ENCODE data around the gene CHRM4. TPM values are rescaled to one million over a fixed set of nuclear protein-coding genes. Genes with fewer than 3 reads are reported as not detected.

The CHRM4 gene
- total RNA-seq, 1 experiment from 2014 or later = 1.1 TPM

DNA sequence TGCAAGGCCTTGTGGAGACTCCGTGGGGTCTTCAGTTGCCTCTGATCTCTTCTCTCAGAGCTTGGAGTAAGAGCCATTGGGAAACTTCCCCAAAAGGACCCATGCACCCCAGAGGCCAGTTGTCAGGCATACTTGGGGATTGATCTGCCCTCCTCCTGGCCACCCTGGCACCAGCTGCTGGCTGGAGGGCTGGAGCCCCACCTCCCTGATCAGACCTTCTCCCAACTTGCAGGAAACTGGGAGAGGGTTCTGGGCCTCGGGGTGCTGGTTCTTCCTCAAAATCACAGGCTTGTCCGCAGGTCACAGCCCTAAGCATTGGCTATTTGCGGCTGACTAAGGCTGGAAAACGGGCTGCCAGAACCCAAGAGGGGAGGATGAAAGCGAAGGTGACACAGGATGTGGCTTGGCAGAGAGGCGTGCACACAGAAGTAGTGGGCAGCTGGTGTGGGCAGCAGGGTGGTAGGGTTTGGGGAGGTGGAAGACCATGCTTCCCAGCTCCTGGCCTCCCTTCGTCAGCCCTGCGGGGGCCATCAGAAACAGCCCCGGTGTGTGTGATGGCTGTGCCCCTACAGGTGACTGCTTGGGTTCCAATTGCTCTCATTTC lies 45.6 kb downstream of the CHRM4 start:
- H2AFZ ChIP-seq (ENCODE audit: low read depth, low read length, poor library complexity, severe bottlenecking) = no peak overlapping the region
- RAD21 ChIA-PET (ENCODE audit: low non-redundant PET in 1 of 2, low total read pairs in 2 of 2, uncharacterized antibody in 2 of 2, unreplicated experiment in 2 of 2) = no interaction called here

DNA sequence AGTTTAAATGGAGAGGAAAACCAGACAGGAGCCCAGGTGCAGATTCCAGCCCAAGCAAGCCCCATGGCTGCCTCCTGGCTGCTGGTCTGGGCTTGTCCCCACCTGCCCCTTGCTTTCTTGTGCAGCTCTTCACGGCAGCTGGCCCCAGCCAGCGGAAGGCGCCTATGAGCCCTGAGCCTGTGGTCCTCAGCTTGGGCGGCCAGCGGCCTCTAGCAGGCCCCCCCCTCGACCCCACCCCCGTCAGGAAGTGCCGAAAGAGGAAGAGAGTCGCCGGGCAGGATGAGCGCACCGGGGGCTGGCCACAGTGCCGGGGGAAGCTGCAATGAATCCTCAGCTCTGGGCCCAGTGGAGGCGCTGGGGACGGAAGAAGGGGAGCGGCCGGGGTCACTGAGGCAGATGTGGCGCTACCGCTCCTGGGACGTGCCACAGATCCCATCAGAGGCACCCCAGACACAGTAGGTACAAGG lies 46.4 kb downstream of the CHRM4 start:
- Histone ChIP-seq H4K20me1 (ENCODE audit: insufficient read depth) (no peaks in the 10 kb centered on the region), H3K9me2 (ENCODE audit: insufficient read depth) (no peaks in the 10 kb centered on the region), H3K4me2 (ENCODE audit: low read length) (no peak overlapping the region), H3K4me3 (replicated peaks in 1 of 2; ENCODE audit: low read depth in 1 of 2, low read length in 2 of 2) (no peak overlapping the region), H3K36me3 (ENCODE audit: control insufficient read depth in 1 of 2, insufficient read depth in 2 of 2, low read length in 2 of 2) (no peaks in the 10 kb centered on the region), H3K9me3 (ENCODE audit: control insufficient read depth in 1 of 2, insufficient read depth in 1 of 2, low read depth in 1 of 2, low read length in 2 of 2) (no peaks in the 10 kb centered on the region), H3K27ac (ENCODE audit: low read depth, low read length) (no peak overlapping the region), H3K79me2 (ENCODE audit: insufficient read depth, low read length) (peaks cover 26% of the 10 kb centered on the region), H3K4me1 (ENCODE audit: control insufficient read depth in 1 of 2, insufficient read depth in 2 of 2, low read length in 2 of 2) (peaks cover 14 to 22% of the 10 kb centered on the region in 2 experiments; a peak in 3 of 4 replicates), H3K9ac (ENCODE audit: low read length) (no peak overlapping the region), H2AFZ (ENCODE audit: low read depth, low read length, poor library complexity, severe bottlenecking) (no peak overlapping the region), H3K27me3 (ENCODE audit: insufficient read depth, low read length) (no peaks in the 10 kb centered on the region)
- ATAC-seq (no peak), DNase-seq (ENCODE audit: low read depth, low spot score) (no peak)
- ChIA-PET POLR2A (no interaction called here), RAD21 (ENCODE audit: low non-redundant PET in 1 of 2, low total read pairs in 2 of 2, uncharacterized antibody in 2 of 2, unreplicated experiment in 2 of 2) (no interaction called here), CTCF (interaction anchor here (1.2 kb wide), 1 partner anchor 35 kb away, joined by 4 read pairs; no protein-coding TSS in a partner anchor)
- BruUV-seq (replicated peaks) = no TSS peak
- intact Hi-C loops (cut with micrococcal nuclease) = no loop called here
- TF ChIP-seq, protein P1, sequence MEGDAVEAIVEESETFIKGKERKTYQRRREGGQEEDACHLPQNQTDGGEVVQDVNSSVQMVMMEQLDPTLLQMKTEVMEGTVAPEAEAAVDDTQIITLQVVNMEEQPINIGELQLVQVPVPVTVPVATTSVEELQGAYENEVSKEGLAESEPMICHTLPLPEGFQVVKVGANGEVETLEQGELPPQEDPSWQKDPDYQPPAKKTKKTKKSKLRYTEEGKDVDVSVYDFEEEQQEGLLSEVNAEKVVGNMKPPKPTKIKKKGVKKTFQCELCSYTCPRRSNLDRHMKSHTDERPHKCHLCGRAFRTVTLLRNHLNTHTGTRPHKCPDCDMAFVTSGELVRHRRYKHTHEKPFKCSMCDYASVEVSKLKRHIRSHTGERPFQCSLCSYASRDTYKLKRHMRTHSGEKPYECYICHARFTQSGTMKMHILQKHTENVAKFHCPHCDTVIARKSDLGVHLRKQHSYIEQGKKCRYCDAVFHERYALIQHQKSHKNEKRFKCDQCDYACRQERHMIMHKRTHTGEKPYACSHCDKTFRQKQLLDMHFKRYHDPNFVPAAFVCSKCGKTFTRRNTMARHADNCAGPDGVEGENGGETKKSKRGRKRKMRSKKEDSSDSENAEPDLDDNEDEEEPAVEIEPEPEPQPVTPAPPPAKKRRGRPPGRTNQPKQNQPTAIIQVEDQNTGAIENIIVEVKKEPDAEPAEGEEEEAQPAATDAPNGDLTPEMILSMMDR (IDR thresholded peaks at IDR 0.05 in 2 of 3, conservative IDR thresholded peaks at IDR 0.05 in 1 of 3; ENCODE audit: borderline replicate concordance in 1 of 3, insufficient read depth in 1 of 3, low read depth in 2 of 3, low read length in 2 of 3) = no peak
- TF ChIP-seq YY1 (IDR thresholded peaks at IDR 0.05; ENCODE audit: extremely low read depth, insufficient replicate concordance, low read depth, low read length) (no peak), SIN3A (IDR thresholded peaks at IDR 0.05; ENCODE audit: low read depth) (no peak), FOSL1 (IDR thresholded peaks at IDR 0.05; ENCODE audit: low read depth) (no peak), ELF1 (IDR thresholded peaks at IDR 0.05; ENCODE audit: borderline replicate concordance, low read depth) (no peak), POLR2AphosphoS5 (IDR thresholded peaks at IDR 0.05; ENCODE audit: low read depth, low read length) (no peak), CEBPB (IDR thresholded peaks at IDR 0.05; ENCODE audit: low read depth) (no peak), EGR1 (IDR thresholded peaks at IDR 0.05; ENCODE audit: low read depth) (no peak)
- TF ChIP-seq, protein P2, sequence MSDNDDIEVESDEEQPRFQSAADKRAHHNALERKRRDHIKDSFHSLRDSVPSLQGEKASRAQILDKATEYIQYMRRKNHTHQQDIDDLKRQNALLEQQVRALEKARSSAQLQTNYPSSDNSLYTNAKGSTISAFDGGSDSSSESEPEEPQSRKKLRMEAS (IDR thresholded peaks at IDR 0.05) = no peak
- TF ChIP-seq, protein P3, sequence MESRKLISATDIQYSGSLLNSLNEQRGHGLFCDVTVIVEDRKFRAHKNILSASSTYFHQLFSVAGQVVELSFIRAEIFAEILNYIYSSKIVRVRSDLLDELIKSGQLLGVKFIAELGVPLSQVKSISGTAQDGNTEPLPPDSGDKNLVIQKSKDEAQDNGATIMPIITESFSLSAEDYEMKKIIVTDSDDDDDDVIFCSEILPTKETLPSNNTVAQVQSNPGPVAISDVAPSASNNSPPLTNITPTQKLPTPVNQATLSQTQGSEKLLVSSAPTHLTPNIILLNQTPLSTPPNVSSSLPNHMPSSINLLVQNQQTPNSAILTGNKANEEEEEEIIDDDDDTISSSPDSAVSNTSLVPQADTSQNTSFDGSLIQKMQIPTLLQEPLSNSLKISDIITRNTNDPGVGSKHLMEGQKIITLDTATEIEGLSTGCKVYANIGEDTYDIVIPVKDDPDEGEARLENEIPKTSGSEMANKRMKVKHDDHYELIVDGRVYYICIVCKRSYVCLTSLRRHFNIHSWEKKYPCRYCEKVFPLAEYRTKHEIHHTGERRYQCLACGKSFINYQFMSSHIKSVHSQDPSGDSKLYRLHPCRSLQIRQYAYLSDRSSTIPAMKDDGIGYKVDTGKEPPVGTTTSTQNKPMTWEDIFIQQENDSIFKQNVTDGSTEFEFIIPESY (IDR thresholded peaks at IDR 0.05; ENCODE audit: extremely low read depth, insufficient replicate concordance, low read length) = no peak

More for the DNA sequence above, 45.6 kb downstream of the CHRM4 start:
- no peaks in the 10 kb centered on the region for H3K9me2 ChIP-seq (ENCODE audit: insufficient read depth)
- H3K4me1 ChIP-seq (ENCODE audit: control insufficient read depth in 1 of 2, insufficient read depth in 2 of 2, low read length in 2 of 2) = peaks cover 14 to 22% of the 10 kb centered on the region in 2 experiments; a peak in 3 of 4 replicates
- no peak overlapping the region for H3K4me3 ChIP-seq (replicated peaks in 1 of 2; ENCODE audit: low read depth in 1 of 2, low read length in 2 of 2)
- no peaks in the 10 kb centered on the region for H4K20me1 ChIP-seq (ENCODE audit: insufficient read depth)
- no peaks in the 10 kb centered on the region for H3K36me3 ChIP-seq (ENCODE audit: control insufficient read depth in 1 of 2, insufficient read depth in 2 of 2, low read length in 2 of 2)
- H3K4me2 ChIP-seq (ENCODE audit: low read length) = no peak overlapping the region
- CTCF ChIA-PET = interaction anchor here (1.2 kb wide), 1 partner anchor 36 kb away, joined by 4 read pairs; no protein-coding TSS in a partner anchor
- H3K27me3 ChIP-seq (ENCODE audit: insufficient read depth, low read length) = no peaks in the 10 kb centered on the region
- DNase-seq (ENCODE audit: low read depth, low spot score) (no peak), ATAC-seq (no peak)
- POLR2A ChIA-PET = no interaction called here
- no peaks in the 10 kb centered on the region for H3K9me3 ChIP-seq (ENCODE audit: control insufficient read depth in 1 of 2, insufficient read depth in 1 of 2, low read depth in 1 of 2, low read length in 2 of 2)
- H3K9ac ChIP-seq (ENCODE audit: low read length) = no peak overlapping the region
- intact Hi-C loops (cut with micrococcal nuclease) = no loop called here
- TF ChIP-seq ZFX (IDR thresholded peaks at IDR 0.05) = no peak
- no peak for TF ChIP-seq SP1 (IDR thresholded peaks at IDR 0.05; ENCODE audit: low read depth)
- TF ChIP-seq POLR2AphosphoS5 (IDR thresholded peaks at IDR 0.05; ENCODE audit: low read depth, low read length) = no peak
- no peak for TF ChIP-seq ZNF274 (IDR thresholded peaks at IDR 0.05; ENCODE audit: low read depth, low read length)
- TF ChIP-seq RAD21 (IDR thresholded peaks at IDR 0.05; ENCODE audit: low read depth) = no peak
- no peak for TF ChIP-seq SIN3A (IDR thresholded peaks at IDR 0.05; ENCODE audit: low read depth)
- TF ChIP-seq POLR2A (IDR thresholded peaks at IDR 0.05; ENCODE audit: borderline replicate concordance, extremely low read depth, insufficient read depth, insufficient read length) = no peak
- TF ChIP-seq, protein P4, sequence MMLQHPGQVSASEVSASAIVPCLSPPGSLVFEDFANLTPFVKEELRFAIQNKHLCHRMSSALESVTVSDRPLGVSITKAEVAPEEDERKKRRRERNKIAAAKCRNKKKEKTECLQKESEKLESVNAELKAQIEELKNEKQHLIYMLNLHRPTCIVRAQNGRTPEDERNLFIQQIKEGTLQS (IDR thresholded peaks at IDR 0.05) = no peak
- TF ChIP-seq SRF (IDR thresholded peaks at IDR 0.05; ENCODE audit: low read depth) = no peak
- TF ChIP-seq EZH2 (IDR thresholded peaks at IDR 0.05) = no peak
- TF ChIP-seq, protein P2 (IDR thresholded peaks at IDR 0.05) = no peak
- H3K79me2 ChIP-seq (ENCODE audit: insufficient read depth, low read length) = peaks cover 33% of the 10 kb centered on the region
- H3K27ac ChIP-seq (ENCODE audit: low read depth, low read length) = no peak overlapping the region
- BruUV-seq (replicated peaks) = no TSS peak

Data from HCT116 (cell line).